Stimulated activated CD4-positive, alpha-beta T cell treated with anti-CD3 and anti-CD28 coated beads, Interleukin-4, amount 100 ng/mL, for 24 hours (primary cell): ENCODE measurements around the gene TCEA2.

Experiments
- DNase-seq: peaks from one replicate; pipeline ENCODE4 v3.0.0-alpha.2; 2020

The TCEA2 gene

DNA sequence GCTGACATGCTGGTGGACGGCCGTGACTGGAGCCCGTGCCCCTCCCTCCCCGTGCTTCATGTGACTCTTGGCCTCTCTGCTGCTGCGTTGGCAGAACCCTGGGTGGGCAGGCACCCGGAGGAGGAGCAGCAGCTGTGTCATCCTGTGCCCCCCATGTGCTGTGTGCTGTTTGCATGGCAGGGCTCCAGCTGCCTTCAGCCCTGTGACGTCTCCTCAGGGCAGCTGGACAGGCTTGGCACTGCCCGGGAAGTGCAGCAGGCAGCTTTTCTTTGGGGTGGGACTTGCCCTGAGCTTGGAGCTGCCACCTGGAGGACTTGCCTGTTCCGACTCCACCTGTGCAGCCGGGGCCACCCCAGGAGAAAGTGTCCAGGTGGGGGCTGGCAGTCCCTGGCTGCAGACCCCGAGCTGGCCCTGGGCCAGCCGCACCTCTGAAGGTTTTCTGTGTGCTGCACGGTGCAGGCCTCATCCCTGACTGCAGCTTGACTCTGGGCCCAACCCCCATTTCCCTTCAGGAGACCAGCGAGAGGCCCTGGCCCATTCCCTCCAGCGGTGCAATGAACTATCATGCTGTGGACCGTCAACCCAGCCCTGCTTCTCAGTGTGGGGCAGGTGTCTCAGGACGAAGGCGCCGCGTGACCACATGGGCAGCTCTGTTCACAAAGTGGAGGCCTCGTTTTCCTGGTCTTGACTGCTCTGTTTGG lies 36.2 kb downstream of the TCEA2 start:
- no peak for DNase-seq

DNA sequence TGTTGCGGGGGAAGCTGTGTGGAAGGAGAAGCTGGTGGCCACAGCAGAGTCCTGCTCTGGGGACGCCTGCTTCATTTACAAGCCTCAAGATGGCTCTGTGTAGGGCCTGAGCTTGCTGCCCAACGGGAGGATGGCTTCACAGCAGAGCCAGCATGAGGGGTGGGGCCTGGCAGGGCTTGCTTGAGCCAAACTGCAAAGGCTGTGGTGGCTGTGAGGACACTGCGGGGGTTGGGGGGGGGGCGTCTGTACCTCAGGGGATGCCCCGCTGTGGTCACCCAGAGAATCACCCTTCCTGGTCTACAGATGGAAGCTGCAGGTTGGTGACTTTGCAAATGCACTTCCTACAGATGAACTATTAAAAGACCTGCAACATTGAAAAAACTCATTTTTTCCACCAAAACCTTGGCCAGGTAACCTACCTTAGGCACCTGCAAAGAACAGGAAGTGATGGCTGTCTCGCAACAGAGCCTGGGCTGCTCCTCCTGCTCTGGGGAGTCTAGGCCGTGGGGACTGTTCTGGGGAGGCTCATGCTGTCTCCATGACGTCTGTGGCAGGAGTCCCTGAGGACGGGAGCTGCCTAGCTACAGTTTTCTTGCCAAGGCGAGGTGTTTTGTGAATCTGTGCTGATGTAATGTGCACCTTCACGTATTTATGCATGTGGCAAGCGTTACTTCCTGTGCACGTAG lies 37.0 kb downstream of the TCEA2 start:
- no peak for DNase-seq

DNA sequence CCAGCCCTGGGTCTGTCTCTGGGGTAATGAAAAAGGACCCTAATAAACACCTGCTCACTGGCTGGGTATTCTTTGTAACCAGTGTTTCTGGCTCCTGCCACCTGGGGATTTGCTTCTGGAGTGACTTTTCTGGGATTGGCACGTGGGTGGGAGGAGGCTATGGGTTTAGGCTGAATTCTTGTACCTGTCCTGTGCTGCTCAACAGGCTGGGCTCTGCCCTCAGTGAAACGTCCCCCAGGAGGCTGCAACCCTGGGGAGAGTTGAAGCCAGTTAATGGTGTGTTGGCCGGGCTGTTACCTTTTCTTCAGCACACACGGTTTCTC lies 37.5 kb downstream of the TCEA2 start:
- DNase-seq, result no peak

DNA sequence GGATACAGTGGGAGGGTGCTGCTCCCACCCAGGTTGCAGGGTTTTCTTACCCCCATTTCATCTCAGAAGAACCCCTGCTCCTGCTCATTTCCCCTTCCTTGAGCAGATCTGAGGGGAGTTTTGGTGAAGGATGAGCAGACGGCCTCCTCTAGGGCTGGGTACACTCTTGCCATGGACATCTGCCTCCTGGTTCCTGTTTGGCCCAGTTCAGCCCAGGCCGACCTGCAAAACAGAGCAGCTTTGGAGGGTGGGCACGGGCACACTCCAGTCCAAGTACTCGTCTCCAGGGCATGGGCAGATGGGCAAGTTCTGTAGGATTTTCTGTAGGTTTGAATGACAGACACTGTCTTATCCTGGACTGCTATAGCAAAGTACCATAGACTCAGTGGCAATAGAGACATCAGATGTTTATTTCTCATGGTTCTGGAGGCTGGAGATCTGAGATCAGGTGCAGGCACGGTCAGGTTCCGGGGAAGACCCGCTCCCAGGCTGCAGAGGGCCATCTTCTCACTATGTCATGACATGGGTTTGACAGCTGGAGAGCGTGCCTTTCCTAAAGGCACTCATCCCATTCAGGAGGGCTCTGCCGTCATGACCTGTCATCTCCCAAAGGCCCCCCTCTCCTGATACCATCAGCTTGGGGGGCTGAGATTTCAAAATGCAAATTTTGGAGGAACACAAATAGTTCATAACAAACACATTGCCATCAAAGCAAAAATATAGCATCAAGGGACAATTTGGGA lies 38.1 kb downstream of the TCEA2 start:
- DNase-seq, result no peak

DNA sequence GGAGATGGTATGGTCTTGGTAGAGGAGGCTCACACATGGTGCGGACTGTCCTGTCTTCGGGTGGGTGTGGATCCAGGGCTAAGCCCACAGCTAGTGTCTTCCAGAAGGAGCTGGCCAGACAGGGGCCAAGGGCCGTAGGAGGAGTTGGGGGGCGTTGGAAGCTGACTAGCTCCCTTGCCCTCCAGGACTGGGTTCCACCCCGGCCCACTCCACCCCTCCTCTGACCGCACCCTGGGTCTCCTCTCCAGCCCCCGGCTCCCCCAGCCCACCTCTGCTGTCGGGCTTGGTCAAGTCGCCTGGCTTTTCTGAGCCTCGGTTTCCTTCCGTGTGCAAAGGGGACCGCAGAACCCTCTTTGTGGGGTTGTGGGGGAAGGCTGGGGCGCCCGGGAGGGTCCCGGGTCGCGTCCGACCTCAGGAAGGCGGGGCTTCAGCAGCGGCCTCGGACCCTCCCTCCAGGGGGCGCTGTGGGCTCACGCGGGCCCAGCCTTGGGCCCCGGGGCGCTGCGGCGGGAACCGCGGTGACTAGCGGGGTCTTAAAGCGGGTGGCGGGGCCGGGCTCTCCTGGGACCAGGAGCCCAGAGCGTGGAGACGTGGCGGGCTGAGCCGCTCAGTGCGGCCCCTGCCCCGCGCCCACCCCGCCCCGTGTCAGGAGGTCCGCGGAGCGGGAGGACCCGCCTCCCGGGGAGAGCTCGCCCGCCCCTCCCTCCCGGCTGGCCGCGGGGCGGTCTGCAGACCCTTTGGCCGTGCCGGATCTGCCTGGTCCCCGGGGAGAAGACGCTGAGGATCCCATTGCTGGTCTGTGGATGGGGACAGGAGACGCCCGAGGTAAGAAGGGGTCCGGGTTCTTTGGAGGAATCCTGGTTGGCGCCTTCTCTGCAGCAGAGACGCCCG lies 39.0 kb downstream of the TCEA2 start:
- DNase-seq, result peak; percentile 69

DNA sequence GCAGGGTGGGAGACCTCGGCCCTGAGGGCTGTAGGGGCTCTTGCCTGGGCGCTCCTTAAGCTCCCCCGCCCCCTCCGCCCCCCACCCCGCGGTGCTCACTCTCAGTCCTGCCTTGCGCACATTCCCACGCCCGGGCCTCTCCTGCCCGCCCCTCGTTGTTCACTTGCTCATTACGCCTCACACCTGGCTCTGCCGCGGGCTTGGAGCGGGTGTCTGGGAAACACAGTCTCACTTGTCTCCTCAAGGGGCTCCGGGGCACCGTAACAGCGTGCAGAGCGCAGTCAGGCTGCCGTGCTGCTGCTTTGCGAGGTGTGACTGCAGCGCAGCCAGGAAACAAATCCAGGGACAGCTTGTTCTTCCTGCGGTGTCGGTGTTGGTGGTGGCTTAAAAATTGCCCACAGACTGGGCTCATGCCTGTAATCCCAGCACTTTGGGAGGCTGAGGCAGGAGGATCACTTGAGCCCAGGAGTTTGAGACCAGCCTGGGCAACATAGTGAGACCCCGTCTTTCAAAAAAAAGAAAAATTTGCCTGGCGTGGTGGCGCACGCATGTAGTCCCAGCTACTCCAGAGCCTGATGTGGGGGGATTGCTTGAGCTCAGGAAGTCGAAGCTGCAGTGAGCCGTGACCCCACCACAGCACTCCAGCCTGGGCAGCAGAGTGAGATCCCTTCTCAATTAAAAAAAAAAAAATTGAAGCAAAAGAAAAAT lies 39.8 kb downstream of the TCEA2 start:
- no peak for DNase-seq

DNA sequence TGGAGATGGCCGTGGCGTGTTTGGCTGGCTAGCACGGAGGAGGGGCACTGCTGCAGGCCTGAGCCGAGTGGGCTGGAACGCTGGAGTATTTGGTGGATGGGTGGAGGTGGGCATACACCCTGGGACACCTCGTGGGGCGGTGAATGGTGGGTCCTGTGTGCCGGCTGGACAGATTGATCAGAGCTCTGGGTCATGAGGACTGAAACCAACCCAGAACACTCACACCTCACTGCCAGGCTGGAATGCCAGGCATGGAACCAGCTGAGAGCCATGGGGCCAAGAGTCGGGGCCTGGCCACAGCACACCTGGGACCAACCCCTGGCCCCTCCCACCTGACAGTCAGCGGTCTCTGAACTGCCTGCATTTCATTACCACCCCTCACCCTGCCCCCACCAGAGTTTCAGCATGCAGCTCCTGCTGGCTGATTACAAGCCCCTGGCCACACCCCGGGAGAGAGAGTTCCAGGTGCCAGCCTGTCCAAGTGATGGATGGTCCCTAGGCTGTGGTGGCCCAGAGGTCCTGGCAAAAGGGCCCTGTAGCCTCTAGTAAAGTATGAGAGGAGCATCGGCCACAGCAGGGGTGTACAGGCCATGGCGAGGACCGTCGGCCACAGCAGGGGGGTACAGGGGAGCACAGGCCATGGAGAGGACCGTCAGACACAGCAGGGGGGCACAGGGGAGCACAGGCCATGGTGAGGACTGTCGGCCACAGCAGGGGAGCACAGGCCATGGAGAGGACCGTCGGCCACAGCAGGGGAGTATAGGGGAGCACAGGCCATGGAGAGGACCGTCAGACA lies 41.1 kb downstream of the TCEA2 start:
- DNase-seq, result peak; percentile 1

DNA sequence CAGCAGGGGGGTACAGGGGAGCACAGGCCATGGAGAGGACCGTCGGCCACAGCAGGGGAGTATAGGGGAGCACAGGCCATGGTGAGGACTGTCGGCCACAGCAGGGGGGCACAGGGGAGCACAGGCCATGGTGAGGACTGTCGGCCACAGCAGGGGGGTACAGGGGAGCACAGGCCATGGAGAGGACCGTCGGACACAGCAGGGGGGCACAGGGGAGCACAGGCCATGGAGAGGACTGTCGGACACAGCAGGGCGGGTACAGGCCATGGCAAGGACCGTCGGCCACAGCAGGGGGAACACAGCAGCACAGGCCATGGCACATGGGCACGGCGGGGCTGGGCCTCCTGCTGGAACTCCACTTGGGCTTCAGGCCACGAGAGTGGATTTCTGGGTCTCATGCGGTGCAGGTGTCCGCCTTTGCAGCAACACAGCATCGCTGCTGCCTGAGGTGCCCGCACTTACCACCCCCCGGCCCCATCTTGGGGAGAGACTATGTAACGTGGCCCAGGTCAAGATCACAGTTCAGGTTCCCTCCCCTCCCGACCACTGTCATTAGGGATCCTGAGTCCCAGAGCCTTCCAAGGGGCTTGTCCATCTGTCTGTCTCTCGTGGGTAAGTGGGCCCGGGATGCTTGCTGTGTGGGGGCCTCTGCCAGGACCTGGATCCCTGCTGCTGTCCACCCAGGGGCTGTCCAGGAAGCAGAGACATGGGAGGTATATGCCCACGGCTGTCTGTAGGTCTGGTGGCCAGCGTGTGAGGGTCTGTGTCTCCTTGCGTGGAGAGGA lies 41.9 kb downstream of the TCEA2 start:
- DNase-seq, result no peak

DNA sequence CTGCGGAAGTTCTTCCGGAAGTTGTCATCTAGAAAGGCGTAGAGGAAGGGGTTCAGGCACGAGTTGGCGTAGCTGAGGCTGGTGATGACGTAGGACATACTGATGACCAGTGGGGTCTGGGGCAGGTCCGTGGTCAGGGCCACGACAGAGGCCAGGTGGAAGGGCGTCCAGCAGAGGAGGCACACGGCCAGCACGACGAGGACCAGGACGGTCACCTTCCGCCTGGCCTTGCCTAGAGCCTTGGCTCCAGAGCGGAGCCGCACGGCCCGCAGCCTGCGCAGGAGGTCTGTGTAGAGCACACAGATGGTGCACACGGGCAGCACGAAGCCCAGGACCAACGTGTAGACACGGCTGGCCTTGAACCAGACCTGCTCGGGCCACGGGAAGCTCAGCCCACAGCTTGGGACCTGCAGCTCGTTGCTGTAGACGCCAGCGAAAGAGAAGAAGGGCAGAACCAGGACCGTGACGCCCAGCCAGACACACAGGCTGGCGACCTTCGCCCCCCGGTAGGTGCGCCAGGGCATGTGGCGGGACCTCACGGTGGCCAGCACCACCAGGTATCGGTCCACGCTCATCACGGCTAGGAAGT lies 42.9 kb downstream of the TCEA2 start:
- DNase-seq, result no peak

DNA sequence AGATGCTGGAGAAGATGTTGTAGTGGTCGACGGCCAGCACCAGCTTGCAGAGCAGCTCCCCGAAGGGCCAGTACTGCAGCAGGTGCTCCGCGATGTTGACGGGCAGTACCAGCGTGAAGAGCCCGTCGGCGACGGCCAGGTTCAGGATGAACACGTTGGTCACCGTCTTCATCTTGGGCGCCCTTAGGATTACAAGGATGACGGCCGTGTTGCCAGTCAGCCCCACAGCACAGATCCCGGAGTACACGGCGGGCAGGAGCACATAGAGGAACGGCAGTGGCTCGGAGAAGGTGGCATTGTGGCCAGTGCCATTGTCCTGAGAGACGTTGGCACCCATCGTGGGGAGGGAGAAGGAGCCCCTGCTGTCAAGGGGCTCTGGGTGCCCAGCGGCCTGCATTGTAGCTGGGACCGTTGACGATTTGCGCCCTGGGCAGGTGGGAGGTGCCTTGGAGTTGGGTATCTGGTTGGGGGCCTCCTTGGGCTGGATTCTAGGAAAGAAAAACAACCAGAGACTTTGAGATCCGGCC lies 43.5 kb downstream of the TCEA2 start:
- DNase-seq, result no peak

DNA sequence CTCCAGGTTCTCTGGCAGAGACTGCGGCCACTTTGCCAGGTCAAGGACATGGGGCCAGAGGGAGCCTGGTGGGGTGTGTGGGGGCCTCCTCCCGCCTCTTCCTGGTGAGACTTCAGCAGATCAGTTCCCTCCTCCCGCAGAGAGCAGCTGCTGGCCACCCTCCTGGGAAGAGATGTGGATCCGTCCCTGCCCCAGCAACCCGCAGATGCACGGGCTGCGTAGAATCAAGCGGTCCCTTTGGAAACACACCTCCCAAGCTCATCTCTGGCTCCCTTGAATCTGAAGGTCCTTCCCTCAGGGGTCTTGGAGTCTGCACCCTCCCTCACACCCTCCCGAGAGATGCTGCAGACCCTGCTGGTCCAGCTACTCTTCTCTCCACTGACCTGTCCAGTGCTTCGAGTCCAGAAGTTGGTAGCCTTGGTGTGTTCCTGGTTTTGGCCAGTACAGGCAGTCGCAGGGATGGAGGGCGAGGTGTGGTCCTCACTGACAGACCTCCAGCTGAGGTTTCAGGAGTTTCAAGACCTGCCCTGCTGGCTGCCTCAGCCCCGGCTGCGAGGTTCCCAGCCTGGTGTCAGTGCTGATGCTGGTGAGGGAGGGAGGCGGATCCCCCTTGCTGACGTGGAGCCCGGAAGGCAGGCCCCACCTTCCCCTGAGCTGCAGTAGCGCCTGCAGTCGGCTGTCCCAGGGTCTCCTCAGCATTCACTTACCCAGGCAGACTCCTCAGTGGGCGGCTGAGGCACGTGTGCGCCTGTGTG lies 44.2 kb downstream of the TCEA2 start, which contains the start of gene NPBWR2:
Gene NPBWR2, minus strand, starts transcription at position 585 of the 755 bp plus-strand sequence. CDS start 734 bp downstream, outside the sequence.
- peak; percentile 8 for DNase-seq

DNA sequence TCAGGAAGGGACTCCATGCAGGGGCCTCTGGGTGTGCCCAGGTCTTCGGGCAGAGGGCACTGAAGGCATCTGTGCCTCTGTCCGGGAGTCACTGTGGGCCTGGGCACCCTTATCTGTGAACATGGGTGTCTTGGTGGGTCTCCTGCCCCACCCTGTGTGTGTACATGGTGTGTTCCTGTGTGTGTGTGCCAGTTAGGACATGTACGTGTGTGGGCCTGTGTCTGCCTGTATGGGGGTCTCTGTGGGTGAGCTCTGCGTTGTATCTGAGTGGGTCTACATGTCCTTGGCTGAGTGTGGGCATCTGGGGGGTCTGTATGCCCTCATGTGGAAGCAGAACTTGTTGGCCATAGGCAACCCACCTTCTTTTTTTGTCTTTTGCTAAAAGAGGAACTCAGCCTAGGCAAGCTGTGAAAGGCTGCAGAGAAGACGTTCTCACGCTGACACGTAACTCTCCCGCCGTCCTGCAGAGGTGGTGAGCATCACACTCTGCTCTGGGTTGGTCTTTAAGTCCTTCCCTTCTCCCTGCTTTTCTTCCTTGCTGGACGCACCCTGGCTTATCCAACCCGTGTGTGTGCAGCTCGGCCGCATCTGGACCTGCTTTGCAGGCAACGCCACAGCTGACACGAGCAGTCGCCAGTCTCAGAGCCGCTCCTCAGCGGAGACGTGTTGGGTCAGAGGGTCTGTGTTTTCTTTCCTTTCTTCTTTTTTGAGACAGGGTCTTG lies 44.9 kb downstream of the TCEA2 start:
- no peak for DNase-seq

DNA sequence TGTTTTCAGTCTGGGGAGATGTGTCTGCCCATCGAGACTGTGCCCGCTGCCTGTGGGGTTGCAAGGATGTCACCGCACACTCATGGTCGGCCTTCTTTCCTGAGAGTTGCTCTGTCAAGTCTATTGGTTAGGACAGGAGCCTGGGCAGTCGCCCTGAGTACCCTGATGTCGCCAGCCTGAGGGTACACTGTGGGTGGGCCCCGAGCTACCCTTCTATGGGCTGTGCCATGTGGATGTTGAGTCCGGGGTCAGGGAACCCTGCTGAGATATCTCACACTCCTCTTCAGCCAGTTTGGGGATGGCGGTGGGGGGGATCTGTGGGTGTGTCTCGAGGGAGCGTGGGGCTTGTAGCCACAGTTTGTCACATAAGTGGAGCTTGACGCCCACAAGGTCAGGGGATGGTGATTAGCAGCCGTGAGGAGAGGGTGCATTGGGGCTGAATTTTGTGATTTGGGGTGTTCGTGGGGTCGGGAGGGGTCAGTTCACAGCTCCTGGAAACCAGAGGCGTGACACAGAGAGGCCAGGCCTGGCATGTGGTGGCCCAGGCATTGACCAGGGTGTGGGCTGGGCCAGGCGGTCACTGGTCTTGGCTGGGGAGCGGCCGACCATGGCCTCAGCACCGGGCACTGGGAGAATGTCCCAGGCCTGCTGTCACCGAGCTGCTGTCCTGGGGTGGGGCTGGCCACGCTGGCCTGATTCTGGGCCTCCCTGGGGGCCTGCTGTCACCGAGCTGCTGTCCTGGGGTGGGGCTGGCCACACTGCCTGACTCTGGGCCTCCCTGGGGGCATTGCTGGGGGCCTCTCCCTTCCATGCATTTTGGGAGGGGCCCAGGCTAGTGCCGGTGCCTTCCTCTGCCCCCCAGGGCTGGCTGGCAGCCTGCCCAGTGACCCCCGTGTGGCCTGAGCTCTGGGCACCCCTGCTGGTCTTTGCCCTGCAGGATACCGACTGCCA lies 46.0 kb downstream of the TCEA2 start:
- DNase-seq, result peak; percentile 1

DNA sequence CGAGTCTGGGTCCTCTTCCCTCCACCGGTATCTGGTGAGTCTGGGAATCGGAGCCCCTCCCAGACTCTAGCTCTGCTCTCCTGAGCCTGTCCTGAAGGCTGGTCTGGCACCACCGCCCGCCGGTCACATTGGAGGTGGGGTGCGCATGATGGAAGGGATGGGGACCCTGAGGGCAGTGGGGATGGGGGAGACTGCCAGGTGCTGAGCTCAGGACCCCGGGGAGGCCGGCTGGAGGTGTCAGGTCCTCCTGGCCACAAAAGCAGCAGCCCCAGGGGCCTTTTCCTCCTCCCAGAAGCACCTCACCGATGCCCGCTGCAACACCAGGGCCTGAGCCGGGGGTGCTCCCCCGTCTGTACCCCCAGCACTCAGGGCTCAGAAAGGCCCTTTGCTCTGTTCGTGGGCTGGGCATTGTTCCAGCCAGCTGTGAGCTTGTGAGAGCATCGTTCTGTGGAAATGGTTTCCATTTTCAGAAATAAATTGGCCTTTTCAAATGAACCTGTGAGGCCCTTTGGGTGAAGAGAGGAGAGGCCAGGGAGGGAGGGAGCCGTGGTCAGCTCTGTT lies 46.9 kb downstream of the TCEA2 start:
- no peak for DNase-seq

DNA sequence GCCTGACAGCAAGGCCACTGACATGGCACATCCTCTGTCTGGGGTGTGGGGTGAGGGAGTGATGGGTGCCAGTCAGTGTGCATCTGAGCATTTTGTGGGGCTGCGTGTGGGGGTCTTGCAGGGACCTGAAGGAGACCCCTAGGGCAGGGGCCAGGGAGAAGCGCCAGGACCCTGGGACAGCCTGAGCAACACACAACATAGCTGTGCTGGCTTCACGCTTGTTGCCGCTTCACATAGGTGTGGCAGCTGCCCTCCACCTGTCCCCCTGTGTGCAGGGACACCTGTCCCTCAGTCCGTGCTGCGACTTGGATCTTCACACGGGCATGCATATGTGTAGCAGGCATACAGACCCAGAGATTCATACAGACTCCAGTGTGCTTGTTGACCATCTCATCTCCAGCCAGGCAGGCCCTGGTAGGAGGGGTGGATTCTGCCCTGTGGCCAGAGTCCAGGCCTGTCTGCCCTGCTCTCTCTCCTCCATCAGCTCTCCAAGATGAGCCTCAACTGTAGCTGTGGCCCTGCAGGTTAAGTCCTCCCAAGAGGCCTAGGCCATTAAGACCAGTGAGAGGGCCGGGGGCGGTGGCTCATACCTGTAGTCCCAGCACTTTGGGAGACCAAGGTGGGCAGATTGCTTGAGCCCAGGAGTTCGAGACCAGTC lies 47.5 kb downstream of the TCEA2 start:
- no peak for DNase-seq
